Measurements from ENCODE around the gene CCDC171.

Gene CCDC171

DNA sequence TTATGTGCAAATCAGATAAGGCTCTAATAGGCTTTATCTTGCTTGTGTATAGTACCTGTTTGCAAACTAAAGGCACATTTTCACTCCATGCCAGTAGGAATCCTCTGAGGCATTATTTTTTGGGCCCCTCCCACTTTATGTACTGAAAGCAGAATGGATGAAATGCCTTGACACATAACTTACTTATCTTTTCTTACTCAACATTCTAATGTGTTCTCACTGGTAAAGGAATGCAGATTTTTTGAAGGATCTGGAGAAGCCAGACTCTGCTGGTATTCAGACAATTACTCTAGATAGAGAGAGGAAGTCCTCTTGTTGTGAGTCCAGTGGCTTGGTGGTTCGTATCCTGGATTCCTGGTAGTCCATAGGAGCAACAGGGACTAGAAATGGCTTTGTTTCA is 336.7 kb downstream of the CCDC171 start:
- DNase-seq, result no peak

DNA sequence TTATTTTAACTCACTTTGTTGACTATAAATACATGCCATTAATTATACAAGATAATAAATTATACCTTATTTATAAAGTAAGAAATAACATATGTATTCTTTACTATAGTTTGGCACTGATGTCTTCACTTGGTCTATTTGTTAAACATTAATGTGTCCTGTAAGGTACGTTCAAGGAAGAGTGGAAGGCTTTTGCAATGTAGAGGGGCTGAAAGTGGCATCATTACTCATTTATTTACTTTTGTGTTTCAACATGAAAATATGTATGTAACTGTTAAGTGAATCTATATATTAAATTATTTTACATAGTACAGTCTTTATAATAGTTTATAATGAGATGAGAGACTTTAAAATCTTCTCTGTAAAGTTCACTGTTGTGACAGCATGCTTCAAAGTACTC is 348.7 kb downstream of the CCDC171 start:
- no peak for DNase-seq

DNA sequence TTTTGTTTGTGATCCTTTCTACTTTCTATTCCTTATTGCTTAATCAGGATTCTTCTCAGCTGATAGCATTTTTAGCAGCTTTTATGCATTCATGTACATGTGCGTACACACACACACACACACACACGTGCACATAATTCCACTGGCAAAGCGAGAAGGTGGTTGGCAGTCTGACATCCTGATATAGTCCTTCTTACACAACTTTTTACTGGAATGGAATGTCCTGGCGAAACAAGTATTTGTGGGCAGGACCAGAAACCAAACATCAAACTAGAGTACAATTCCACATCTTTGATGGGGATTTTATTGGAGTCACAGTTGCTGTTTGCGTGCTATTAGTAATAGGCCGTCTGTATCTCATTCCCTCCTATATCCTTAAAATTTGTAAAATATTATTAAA is 356.5 kb downstream of the CCDC171 start:
- no peak for DNase-seq

DNA sequence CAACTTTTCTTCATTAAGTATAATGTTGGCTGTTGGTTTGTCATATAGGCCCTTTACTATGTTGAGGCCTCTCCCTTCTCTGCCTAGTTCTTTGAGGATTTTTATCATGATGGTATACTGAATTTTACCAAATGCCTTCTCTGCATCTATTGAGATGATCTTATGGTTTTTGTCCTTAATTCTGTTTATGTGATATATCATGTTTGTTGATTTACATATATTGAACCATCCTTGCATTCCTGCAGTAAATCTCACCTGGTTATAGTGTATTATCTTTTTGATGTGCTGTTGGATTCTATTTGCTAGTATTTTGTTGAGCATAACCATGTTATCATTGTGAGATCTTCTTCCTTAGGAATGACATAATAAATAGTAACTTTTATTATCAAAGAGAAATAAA is 362.9 kb downstream of the CCDC171 start:
- DNase-seq, result no peak

DNA sequence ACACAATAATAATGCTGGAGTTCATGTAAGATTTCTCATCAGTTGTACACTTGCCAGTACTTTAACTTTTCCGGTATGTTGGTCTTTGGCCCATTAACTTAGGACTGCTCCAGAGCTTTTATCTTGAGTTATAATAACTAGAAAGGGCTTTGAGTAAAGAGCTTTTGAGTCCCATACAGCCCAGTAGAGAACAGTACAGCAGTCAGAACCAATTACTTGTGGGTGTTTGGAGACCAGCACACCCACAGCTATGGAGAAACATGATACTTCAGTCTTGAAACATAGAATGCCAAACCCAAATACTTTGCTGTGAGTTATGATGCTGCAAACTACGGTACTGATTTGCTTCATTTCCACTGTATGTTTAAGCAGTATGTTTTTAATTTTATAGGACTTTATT is 374.3 kb downstream of the CCDC171 start:
- DNase-seq, result no peak

DNA sequence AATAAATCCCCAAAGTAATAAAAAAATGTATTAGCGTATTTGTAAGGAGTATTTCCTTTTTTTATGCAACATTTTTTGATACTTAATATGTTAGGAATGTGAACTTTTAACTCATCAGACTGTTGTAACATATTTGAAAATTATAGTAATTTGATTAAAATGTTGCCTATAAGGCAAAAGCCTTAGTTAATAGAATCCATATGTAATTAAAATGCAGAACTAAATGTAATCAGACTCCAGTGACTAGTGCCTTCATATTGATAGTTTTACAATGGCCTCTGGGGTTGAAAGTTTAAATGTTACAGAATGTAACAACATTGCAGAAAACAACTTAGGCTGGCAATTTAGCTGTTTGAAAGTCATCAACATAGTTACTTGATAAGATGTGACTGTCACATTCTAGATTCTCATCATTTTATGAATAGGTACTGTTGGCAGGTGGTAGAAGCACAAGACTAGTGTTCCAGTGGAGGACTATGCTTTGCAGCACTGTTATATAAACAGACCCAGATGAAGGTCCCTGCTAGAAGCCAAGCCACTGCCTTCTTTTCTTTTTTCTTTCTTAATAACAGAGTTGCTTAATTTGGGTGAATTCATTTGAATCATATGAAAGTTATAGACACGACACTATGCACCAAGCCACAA is 382.9 kb downstream of the CCDC171 start:
- DNase-seq, result no peak

DNA sequence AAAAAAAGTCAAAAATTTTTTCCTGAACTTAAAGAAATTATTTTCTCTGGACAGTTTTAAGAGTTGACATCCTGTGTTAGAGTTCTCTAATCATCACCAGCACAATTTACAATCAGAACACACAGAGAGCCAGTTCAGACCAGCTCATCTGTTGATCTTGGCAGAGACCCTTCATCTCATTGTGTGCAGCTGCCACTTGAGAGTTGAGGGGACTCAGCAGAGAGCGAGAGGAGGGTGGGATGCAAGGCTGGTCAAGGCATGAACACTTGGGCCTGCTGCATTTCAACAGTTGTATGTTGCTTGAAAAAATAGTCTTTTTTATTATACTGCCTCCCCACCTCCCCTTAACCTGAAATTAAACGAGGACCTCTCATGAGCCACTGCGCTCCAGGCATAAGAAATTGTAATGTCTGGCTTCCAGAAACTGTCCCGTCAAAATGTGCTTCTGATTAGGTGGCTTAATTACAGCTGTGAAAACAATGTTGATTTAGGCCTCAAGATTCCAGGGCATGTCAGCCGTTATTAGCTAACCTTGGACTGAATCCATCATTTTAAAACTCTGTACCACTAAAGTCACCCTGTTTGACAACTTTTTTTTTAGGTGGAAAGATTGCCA is 383.6 kb downstream of the CCDC171 start:
- DNase-seq, result no peak

DNA sequence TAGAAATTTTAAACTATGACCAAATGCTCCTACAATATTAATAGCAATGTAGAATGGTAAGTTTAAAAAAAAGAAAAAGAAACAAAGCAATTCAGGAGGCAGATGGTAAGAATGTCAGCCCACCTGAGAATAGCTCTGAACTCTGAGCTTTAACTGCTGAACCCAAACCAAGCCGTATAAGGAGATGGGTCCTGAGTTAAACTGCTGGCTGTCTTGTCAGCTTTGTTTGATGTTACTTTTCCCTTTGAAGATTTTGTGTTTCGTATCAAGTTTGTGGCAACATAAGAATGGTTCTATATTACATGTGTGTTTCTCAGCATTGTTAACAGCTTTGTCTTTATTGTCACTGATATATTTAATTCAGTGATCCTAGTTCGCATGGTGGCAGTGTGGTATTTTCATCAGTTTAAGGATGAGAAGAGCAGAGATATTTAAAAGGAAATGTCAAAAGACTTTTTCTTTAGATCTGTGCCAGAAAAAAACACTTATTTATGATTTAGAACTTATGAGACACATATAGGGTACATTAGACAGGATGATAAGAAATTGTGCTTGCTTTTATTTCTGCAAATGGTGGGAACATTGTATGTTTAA is 390.1 kb downstream of the CCDC171 start:
- DNase-seq, result no peak

DNA sequence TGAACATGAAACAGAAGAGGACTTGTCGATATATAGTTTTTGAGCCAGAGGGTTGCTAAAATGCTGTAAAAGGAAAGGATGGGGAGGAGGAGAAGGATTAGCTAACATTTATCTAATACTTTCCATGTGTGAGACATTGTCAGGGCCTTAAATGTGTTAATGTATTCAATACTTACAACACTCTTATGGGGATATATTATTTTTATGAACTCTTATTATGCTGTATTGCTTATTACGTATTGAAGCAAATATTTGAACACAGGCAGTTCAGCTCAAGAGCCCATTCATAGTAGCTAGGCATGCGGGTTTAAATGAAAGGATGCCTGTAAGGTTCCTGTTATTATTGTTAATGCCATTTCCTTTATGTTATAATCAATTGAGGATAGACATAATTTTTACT is 391.5 kb downstream of the CCDC171 start:
- DNase-seq, result no peak

DNA sequence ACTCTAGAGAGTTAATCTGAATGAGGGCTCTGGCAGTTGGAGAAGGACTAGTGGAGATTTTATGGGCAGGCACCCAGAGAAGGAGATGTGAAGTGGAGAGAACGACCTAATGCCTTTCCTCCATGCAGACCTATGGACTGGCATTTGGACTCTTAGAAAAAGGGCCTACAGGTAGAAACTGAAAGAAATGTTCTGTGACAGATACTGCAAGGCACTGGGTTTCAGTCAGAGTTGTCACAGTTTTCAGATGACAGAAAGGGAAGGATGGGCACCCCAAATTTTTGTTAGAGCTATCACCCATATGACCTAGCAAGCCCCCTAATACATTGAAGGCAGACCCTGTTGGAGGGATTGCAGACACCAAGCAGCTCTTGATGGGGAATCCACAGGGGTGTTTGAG is 406.8 kb downstream of the CCDC171 start:
- DNase-seq, result no peak

DNA sequence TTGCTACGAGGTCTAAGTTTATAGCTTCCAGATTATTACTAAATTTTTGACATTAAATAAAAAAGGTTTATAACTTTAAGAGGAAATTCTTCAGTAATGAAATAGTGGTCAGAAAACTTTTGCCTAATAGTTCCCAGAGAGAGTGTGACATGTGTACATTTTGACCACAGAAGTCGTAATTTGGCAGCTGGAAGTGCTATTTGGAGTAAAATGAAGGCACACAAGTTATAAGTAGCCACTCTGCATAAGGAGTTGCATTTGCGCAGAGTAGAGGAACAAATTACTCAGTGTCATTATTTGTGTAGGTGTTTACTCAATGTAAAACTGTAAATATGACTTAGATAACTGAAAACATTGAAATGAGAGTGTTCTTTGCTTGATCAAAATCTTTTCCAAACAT is 408.4 kb downstream of the CCDC171 start:
- no peak for DNase-seq

DNA sequence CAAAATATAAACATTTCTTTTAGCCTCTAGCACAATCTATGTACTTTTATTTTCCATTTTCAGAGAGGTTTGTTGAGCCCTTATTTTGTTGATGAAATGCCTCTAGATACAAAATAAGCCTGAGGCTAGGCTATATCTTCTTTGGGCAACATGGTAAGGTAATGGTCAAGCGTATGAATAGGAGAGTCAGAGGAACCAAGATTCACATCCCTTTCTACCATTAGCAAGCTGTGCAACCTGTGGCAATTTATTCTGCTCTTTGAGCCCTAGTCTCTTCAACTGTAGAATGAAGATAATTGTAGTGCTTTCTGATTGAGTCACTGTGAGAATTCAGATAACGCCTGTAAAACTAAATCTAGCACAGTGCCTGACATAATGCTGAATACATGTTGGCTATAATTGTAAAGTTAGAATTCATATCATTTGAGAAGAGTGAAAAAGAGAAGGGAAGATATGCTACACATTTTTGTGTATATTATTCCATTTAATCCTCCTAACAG is 412.5 kb downstream of the CCDC171 start:
- DNase-seq, result no peak

DNA sequence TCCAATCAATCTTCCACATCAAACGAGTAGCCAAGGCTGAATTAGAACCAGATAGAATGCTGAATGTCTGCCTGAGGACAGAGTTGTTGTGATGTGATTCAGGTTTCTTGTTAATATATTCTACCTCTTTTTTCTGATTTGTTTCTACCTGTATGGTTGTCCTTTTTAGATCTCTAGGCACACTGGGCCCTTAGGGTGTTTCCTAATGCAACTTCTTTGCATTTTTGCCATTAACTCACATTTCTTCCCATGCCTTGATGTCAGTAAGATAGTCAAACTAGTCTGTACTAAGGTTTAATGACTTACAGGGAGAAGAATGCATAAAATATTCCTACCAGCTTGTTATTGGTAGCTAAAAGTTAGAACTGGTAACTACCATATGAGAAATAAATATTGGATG is 413.6 kb downstream of the CCDC171 start:
- DNase-seq, result no peak

DNA sequence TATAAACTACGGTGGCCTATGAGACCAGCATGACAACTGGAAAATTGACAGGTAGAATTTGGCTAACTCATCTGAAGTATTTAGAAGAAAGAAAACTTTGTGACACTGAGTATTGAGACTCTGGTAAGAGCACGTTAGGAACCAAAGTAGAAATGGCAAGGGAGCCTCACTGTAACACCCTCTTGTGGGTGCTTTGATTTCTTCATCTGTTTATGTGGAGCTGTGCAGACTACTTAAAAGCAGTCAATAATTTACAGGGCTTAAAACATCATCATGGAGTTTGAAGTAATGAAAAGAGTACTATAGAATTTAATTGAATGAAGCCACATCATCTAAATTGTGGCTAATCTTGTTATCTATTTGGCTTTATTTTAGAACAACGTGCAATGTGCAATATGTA is 414.2 kb downstream of the CCDC171 start:
- no peak for DNase-seq

DNA sequence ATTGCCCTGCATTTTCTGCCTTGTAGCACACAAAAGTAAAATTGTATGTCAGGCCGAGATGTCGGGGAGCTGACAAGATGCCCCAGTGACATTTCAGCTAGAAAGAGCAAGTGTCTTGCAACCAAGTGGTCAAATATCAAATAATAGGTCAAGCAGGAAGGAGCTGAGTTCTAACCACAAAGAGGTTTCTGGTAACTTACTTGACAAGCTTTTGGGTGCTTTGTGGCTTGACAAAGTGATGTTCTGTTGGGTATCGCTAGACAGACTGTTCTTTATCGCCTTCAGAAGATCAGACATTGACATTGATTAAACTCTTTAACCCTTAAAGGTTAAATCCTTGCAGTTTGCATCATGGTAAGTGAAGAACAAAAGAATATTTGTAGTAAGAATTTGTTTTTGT is 419.9 kb downstream of the CCDC171 start:
- DNase-seq, result no peak

DNA sequence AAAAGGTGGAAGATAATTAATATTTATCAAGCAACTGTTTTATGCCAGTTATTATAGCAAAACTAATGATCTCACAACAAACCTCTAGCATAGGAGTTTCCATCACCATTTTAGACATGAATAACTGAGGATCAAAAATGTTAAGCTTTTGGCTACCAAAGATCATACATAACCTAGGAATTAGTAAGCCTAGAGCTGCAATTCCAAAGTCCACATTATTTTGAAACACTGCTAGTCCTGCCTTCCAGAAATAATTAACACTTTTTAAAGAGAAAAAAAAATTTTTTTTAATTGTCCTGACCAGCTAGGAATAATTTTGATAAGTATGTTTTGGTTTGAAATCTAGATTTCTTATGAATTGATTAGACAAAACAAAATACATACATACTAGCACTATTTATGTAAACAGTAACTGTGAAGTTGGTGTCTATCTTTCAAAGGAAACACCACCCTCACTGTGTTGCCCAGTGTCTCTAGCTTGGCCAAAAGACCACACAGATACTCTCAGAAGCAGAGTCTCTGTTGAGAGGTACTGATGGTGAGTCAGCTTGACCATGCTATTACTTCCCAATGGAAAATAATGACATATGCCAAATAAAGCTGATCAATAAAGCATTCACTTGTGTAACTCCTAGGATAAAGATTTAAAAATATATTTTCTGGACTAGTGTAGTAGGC is 422.4 kb downstream of the CCDC171 start:
- no peak for DNase-seq

DNA sequence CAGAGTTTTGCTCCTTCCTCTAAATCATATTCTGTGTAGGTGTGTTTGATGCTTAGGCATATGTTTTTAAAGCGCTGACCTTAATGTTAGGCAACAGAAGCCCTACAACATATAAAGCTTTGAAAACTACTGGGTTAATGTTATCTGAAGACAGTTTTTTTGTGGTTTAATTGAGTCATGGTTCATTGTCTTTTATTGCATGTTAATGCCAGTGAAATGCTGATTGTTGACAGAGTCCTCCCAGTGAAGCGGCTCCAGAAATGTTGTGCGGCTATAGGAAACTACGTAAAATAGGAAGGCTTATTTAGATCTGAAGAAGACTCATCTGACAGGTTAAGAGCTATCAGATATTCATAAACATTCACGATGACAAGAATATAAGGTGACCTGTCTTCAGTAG is 424.6 kb downstream of the CCDC171 start:
- DNase-seq, result no peak

DNA sequence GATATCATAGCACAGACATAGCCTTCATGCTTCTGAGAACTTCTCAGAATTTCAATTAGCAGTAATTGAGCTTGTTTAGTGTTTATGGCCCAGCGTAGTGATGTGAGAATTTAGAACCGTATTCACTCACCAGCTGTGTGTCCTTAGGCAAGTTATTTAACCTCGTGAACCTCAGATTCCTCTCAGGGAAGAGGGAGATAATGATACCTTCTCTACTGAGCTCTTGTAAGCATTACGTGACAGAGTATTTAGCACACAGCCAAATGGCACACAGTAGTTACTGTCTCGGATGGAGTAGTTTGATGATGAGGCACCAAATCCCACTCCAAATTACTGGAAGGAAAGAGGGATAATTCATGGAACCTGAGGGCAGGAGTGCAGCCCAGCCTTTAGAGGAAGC is 429.3 kb downstream of the CCDC171 start:
- DNase-seq, result no peak

DNA sequence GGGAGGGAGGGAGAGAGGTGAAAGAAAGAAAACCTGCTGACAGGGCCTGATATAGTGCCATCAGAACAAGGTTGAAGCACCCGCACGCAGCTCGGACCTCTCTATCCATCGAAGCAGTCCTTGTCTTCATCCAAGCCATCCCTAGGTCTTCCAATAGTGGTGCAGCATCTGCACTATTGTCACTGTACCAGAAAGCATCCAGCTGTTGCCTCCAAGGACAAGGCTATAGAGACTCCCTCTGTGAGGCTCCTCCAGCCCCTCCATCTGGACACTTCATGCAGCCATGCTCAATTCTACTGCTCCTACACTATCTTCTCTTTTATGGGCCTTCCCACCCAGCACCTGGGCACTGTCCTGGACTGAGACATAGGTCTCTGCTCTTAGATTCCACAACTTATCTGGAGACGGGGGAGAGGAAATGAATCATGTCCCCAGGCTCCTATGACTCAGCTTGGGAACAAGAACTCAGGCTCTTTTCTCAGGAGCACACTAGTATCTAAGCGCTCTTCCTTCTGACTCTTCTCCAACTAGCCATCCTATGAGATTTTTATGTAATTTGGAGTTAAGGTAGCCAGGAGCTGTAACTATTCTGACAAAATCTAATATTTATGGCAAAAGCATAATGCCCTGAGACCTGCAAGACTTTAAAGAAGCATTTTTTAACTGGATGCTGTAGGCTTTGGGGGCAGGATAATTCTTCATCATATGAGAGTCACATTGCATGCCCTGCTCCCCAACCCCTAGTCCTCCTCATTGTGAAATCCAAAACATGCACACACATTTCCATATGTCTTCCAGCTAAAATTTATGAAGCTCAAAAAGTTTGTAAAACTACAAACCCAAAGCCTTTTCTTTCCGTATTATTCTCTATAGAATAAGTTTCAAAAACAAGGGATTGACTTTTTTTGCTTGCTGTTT is 446.8 kb downstream of the CCDC171 start:
- no peak for DNase-seq

DNA sequence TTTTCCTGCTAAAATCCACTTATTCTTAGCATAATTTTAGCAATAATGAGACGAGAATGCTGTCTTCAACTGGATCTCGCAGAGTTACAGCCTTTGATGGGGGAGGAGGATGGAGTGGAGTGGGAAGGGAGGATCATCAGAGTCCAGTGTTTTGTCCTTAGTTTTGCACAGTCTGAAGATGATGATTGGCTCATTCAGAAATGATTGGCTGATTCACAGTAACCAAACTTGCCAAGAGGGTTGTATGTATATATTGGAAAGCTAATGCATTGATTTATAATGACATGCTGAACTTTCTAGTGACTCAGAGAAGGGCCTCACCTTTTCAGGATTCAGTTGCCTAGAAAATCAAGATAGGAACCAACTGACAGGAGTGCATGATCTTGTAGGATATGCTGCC is 448.0 kb downstream of the CCDC171 start:
- no peak for DNase-seq

DNA sequence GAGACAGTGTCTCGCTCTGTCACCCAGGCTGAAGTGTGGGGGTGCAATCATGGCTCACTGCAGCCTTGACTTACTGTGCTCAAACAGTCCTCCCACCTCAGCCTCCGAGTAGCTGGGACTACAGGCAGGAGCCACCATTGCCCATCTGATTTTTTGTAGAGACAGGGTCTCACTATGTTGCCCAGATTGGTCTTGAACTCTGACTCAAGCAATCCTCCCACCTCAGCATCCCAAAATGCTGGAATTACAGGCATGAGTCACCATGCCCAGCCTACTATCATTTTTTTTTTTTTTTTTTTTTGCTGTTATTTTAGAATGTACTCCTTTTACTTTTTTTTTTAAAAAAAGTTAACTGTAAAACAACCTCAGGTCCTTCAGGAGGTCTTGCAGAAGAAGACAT is 449.0 kb downstream of the CCDC171 start:
- no peak for DNase-seq

DNA sequence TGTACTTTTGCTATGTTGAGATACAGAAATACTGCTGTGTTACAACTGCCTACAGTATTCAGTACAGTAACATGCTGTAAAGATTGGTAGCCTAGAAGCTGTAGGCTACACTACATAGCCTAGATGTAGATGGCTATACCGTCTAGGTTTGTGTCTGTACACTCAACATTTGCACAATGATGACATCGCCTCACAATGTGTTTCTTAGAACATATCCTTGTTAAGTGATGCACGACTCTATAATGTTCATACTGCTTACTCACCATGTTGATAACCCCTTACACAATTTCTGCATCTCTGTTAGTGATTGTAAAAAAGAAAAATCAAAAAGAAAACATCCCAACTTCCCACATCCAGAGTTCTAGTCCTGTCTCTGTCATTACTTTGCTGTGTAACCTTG is 450.0 kb downstream of the CCDC171 start:
- DNase-seq, result no peak

DNA sequence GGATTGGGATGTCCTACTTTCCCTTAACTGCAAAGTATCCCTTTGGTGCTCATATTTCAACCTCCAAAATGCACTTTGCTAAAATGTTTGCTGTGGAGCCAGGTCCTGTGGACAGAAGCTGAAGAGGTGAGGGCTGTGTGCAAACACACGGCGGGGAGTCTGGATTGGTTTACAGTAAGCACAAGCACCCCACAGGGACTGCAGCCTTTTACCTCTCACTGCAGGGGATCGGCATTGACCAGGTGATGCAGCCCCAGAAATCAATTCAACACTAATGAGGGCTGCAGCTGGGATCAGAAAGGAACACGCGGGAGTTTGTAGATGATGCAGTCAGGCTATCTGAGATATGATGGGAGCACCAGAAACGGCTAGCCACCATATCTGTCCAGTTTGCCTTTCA is 450.9 kb downstream of the CCDC171 start:
- no peak for DNase-seq
